GM10248 (cell line): Measurements from ENCODE around the gene RGS9.
"Not testable (repeated sequence)": the region's sequence is repeated elsewhere in the genome, so short reads cannot be mapped to it uniquely, and the experiment has no call there.

ENCODE experiments used
- CTCF ChIA-PET: fragments of 300-600 bp; sonication (Branson Sonifier 250); formaldehyde crosslinking; extraction: SDS; loops from one replicate; lab custom pipeline; 2021; ENCODE audit warnings: antibody characterized with exemption; lab: Yijun Ruan, JAX
- POLR2A ChIA-PET: fragments of 350-650 bp; sonication (Branson Sonifier 250); formaldehyde crosslinking; extraction: SDS; loops from one replicate; lab custom pipeline; 2020; ENCODE audit warnings: antibody characterized with exemption; lab: Yijun Ruan, JAX
- DNase-seq: peaks from one replicate; pipeline ENCODE4 v3.0.0; 2012; ENCODE audit errors: extremely low spot score
- TF ChIP-seq, protein P1 (sequence below): IDR thresholded peaks from 2 replicates; pipeline ENCODE4 v1.5.1; 2012; ENCODE audit warnings: mild to moderate bottlenecking, low read depth; ENCODE audit errors: extremely low read depth, missing control alignments, control extremely low read depth

Gene RGS9

DNA sequence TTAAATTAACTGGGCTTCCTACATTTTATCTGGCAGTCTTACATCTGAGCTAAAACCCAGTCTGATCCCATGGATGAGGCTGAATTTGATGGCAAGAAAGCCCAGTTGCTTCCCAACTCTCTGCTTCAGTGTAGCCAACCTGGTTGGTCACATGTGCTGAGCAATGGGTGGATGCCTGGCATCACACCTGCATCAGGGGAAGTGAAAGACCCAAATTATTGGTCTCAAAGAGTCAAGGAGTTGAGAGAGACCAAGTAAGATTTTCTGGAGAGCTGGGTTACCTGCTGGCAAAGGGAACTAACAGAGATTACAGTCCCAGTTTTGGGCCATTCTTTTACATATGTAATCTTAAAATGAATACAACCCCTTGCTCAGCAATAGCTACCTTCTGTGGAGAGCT lies 38.8 kb downstream of the RGS9 start:
- POLR2A ChIA-PET, result no interaction called here
- no peak for DNase-seq
- CTCF ChIA-PET, result interaction anchor here (1.0 to 1.5 kb wide), 2 partner anchors 10 to 14 kb away, joined by 3 read pairs; no protein-coding TSS in a partner anchor
- TF ChIP-seq, protein P1, sequence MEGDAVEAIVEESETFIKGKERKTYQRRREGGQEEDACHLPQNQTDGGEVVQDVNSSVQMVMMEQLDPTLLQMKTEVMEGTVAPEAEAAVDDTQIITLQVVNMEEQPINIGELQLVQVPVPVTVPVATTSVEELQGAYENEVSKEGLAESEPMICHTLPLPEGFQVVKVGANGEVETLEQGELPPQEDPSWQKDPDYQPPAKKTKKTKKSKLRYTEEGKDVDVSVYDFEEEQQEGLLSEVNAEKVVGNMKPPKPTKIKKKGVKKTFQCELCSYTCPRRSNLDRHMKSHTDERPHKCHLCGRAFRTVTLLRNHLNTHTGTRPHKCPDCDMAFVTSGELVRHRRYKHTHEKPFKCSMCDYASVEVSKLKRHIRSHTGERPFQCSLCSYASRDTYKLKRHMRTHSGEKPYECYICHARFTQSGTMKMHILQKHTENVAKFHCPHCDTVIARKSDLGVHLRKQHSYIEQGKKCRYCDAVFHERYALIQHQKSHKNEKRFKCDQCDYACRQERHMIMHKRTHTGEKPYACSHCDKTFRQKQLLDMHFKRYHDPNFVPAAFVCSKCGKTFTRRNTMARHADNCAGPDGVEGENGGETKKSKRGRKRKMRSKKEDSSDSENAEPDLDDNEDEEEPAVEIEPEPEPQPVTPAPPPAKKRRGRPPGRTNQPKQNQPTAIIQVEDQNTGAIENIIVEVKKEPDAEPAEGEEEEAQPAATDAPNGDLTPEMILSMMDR, result no peak

DNA sequence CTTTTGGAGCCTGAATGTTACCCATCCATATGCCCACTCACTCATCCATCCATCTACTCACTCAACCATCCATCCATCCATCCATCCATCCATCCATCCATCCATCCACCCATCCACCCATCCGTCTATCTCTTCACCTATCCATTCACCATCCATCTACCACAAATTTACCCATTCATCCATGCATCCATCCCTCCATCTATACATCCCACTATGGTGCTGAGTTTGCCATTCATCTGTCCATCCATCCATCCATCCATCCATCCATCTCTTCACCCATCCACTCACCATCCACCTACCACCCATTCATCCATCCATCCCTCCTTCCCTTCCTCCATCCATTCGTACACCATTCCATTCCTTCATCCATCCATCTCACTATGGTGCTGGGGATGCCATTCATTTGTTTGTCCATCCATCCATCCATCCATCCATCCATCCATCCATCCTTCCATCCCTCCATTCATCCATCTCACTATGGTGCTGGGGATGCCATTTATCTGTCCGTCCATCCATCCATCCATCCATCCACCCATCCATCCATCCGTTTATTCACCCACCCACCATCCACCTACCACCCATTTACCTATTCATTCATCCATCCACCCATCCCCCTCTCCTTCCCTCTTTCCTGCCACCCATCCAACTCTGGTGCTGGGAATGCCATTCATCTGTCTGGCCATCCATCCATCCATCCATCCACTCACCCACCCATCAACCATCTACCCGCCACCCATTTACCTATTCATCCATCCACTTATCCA lies 39.7 kb downstream of the RGS9 start:
- ChIA-PET CTCF (interaction anchor here (1.0 to 6.8 kb wide), 6 partner anchors 8 to 77 kb away, joined by 3 to 29 read pairs (median 4); partner anchors contain the start of gene RGS9), POLR2A (no interaction called here)
- TF ChIP-seq, protein P1, result no peak
- no peak for DNase-seq

DNA sequence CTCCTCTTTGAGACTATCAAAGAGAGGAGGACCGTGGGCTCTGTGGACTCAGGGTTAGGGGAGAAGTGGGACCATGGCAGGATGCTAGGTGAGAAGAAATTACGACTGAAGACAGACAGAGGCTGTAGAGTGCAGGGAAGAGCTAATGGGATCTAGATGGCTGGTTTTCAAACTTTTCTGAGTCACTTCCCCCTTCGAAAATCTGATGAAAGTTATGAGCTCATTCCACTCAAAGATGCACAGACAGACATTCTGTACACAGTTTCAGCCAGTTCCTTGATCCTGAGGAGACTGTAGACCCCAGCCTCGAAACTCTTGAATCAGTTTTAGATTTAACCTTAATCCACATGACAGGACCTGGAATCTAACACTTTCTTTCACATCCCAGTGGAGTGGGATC lies 40.7 kb downstream of the RGS9 start:
- no peak for DNase-seq
- TF ChIP-seq, protein P1, result no peak
- POLR2A ChIA-PET, result interaction anchor here (0.5 to 0.6 kb wide), 2 partner anchors 27 to 188 kb away, joined by 3 read pairs; no protein-coding TSS in a partner anchor
- CTCF ChIA-PET, result interaction anchor here (0.7 to 6.8 kb wide), 7 partner anchors 9 to 78 kb away, joined by 3 to 29 read pairs (median 3); partner anchors contain the start of gene RGS9

DNA sequence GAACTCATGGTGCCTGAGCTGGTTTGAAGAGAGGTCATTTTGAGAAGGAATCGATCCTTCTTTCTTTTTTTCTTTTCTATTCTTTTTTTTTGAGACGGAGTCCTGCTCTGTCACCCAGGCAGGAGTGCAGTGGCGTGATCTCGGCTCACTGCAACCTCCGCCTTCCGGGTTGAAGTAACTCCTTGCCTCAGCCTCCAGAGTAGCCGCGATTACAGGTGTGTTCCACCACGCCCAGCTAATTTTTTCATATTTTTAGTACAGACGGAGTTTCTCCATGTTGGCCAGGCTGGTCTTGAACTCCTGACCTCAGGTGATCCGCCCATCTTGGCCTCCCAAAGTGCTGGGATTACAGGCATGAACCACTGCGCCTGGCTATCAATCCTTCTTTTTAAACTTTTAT lies 43.1 kb downstream of the RGS9 start:
- CTCF ChIA-PET, result interaction anchor here (1.0 to 6.8 kb wide), 6 partner anchors 12 to 260 kb away, joined by 3 to 57 read pairs (median 8); partner anchors contain the start of gene RGS9
- POLR2A ChIA-PET, DNase-seq: not testable (repeated sequence)

DNA sequence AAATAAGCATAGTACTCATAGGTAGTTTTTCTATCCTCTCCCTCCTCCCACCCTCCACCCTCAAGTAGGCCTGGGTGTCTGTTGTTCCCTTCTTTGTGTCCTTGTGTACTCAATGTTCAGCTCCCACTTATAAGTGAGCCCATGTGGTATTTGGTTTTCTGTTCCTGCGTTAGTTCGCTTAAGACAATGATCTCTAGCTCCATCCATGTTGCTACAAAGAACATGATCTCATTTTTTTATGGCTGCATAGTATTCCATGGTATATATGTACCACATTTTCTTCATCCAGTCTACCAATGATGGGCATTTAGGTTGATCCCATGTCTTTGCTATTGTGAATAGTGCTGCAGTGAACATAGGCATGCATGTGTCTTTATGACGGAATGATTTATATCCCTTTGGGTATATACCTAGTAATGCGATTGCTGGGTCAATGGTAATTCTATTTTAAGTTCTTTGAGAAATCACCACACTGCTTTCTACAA lies 43.6 kb downstream of the RGS9 start:
- POLR2A ChIA-PET, result interaction anchor here (1.3 to 1.4 kb wide), 2 partner anchors 17 to 195 kb away, joined by 3 to 5 read pairs; no protein-coding TSS in a partner anchor
- CTCF ChIA-PET, result interaction anchor here (0.9 to 6.8 kb wide), 10 partner anchors 7 to 262 kb away, joined by 3 to 57 read pairs (median 8); partner anchors contain the start of genes LRRC37A3 and RGS9
- not testable (repeated sequence) for DNase-seq

DNA sequence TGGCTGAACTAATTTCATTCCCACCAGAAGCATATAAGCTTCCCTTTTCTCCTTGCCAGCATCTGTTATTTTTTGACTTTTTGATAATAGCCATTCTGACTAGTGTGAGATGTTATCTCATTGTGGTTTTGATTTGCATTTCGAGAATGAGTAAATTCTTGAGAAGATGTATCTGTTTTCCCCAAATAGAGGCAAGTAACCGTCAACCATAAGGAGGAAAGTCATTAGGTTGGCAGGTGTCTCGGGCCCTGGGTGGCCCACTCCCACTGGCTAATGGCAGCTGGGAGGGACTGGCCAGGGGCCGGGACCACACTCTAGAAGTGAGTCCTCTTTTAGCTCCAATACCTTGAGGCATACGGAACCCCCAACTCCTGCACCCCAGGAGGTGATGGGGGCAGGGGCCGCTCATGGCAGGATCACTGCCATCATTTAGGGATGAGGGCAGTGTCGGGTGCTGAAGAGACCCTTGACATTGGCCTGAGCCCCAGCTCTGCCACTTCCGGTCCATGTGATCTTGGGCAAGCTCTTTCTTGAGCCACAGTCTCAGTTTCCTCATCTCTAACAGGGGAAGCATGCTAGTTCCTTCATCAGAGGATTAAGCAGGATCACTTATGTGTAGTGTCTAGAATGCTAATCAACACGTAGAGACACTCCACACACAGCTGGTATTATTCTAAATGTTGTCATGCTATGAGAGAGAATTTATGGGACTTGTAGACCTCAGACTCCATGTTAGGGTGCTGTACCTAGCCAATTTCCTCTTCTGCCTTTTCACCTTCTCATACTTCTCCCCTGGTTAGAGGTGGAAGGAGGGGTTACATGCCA lies 44.3 kb downstream of the RGS9 start:
- ChIA-PET POLR2A (interaction anchor here (0.5 to 1.4 kb wide), 3 partner anchors 13 to 196 kb away, joined by 3 to 11 read pairs (median 5); no protein-coding TSS in a partner anchor), CTCF (interaction anchor here (0.8 to 6.8 kb wide), 13 partner anchors 8 to 262 kb away, joined by 3 to 57 read pairs (median 6); partner anchors contain the start of genes LRRC37A3 and RGS9)
- DNase-seq, result peak; percentile 79
- TF ChIP-seq, protein P1, result no peak

DNA sequence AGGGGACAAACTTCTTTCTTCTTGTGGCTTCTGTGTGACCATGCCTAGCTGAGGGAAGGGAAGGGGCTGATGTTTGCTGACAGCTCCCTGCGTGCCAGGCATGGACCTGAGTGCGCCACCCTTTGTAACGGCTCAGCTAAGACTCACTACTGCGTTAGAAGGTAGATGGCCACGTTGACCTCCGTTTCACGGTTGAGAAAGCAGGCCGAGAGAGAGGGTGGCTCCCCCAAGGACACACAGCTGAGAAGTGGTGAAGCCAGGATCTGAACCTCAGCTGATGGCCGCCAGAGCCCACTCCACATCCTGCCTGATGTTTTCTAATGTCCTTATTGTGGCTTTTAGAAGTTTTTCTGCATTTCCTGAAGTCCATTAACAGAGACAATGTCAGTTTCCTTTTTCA lies 45.1 kb downstream of the RGS9 start:
- peak; percentile 66 for DNase-seq
- ChIA-PET CTCF (interaction anchor here (0.8 to 6.8 kb wide), 11 partner anchors 9 to 263 kb away, joined by 3 to 57 read pairs (median 7); partner anchors contain the start of genes LRRC37A3 and RGS9), POLR2A (no interaction called here)
- TF ChIP-seq, protein P1, result no peak
